HPDE6-E6E7 (cell line): Measurements from ENCODE around the gene ENTPD6.
"Not testable (repeated sequence)": the region's sequence is repeated elsewhere in the genome, so short reads cannot be mapped to it uniquely, and the experiment has no call there.

ENCODE experiments used
- DNase-seq: peaks from one replicate; pipeline ENCODE4 v3.0.0; 2011; ENCODE audit warnings: missing footprints; ENCODE audit errors: extremely low spot score

Gene ENTPD6

GRCh38 chr20:25223765-25224720, 28.5 kb downstream of the ENTPD6 start:
- no peak for DNase-seq

GRCh38 chr20:25224941-25225340, 29.4 kb downstream of the ENTPD6 start:
- no peak for DNase-seq

- no peak for DNase-seq
These were observed 30.3 kb downstream of the ENTPD6 start for GRCh38 chr20:25225642-25226432.

- no peak for DNase-seq
These were observed 31.2 kb downstream of the ENTPD6 start for GRCh38 chr20:25226433-25227316.

- no peak for DNase-seq
These were observed 31.9 kb downstream of the ENTPD6 start for GRCh38 chr20:25227317-25227831.

GRCh38 chr20:25229486-25230165, 34.1 kb downstream of the ENTPD6 start:
- DNase-seq, result no peak

GRCh38 chr20:25230166-25230831, 34.8 kb downstream of the ENTPD6 start:
- DNase-seq, result no peak

- no peak for DNase-seq
These were observed 37.7 kb downstream of the ENTPD6 start for GRCh38 chr20:25233016-25233772.

- DNase-seq, result not testable (repeated sequence)
These were observed 38.7 kb downstream of the ENTPD6 start for GRCh38 chr20:25234009-25234849.

- DNase-seq, result no peak
These were observed 41.2 kb downstream of the ENTPD6 start for GRCh38 chr20:25236450-25237304.

GRCh38 chr20:25237610-25238318, 42.3 kb downstream of the ENTPD6 start:
- DNase-seq, result peak; percentile 100

GRCh38 chr20:25238319-25239037, 43.0 kb downstream of the ENTPD6 start:
- DNase-seq, result no peak

GRCh38 chr20:25239387-25240370, 44.2 kb downstream of the ENTPD6 start:
- no peak for DNase-seq

- not testable (repeated sequence) for DNase-seq
These were observed 45.5 kb downstream of the ENTPD6 start for GRCh38 chr20:25240851-25241658.
